Measurements from ENCODE around the gene CCDC187. TPM values are rescaled to one million over a fixed set of nuclear protein-coding genes. Genes with fewer than 3 reads are reported as not detected.

The CCDC187 gene
- total and polyA plus RNA-seq, 2 of the 8 experiments (the other 6 are each of a cell fraction or from before 2014, with no cell fraction given) = 0.02 TPM; not detected in 1

GRCh38 chr9:136225748-136226679, 77.9 kb downstream of the CCDC187 start:
- peaks cover 16% of the 10 kb centered on the region for H3K79me1 ChIP-seq (ENCODE audit: low read depth, low read length)
- peak overlapping the region; percentile 61; the same call in 1 of the 2 replicates for H2BK15ac ChIP-seq (ENCODE audit: low read length)
- H3K27me3 ChIP-seq (replicated peaks in 1 of 4; ENCODE audit: control insufficient read depth in 3 of 4, extremely low read depth in 1 of 4, insufficient read depth in 3 of 4, low read length in 3 of 4) = no peaks in the 10 kb centered on the region
- H3K23me2 ChIP-seq (ENCODE audit: low read depth, low read length) = no peaks in the 10 kb centered on the region
- no peak overlapping the region for H3K14ac ChIP-seq (ENCODE audit: insufficient read length)
- H3K4ac ChIP-seq (replicated peaks; ENCODE audit: insufficient read length, low read depth, low read length) = no peak overlapping the region
- CTCF ChIA-PET (ENCODE audit: partially characterized antibody) = interaction anchor here (0.7 to 6.7 kb wide), 32 partner anchors 8 to 258 kb away, joined by 3 to 52 read pairs (median 4); partner anchors contain the start of gene LHX3
- H4K91ac ChIP-seq (replicated peaks; ENCODE audit: insufficient read length, low read length) = no peak overlapping the region
- H3K4me2 ChIP-seq (ENCODE audit: insufficient read depth in 1 of 2, low read depth in 2 of 2, low read length in 2 of 2) = no peak overlapping the region
- H3K36me3 ChIP-seq (ENCODE audit: control insufficient read depth in 2 of 4, insufficient read depth in 4 of 4, low read length in 3 of 4) = peaks cover 0 to 2% (median 1%) of the 10 kb centered on the region in 4 experiments; a peak in 4 of 8 replicates
- no peak overlapping the region for H3K27ac ChIP-seq (ENCODE audit: low read depth, low read length)
- no peak overlapping the region for H2BK120ac ChIP-seq (replicated peaks; ENCODE audit: low read depth, low read length)
- no peaks in the 10 kb centered on the region for H3K9me3 ChIP-seq (ENCODE audit: insufficient read depth in 2 of 2, low read depth in 1 of 2, low read length in 1 of 2)
- no peaks in the 10 kb centered on the region; a peak in 1 of 7 replicates for H3K4me1 ChIP-seq (replicated peaks in 1 of 4; ENCODE audit: control insufficient read depth in 3 of 4, insufficient read depth in 4 of 4, low read length in 3 of 4)
- H3K56ac ChIP-seq (replicated peaks; ENCODE audit: insufficient read length, low read depth, low read length) = no peak overlapping the region
- no peak overlapping the region for H2BK20ac ChIP-seq (ENCODE audit: low read length)
- no peak overlapping the region for H3K9ac ChIP-seq (replicated peaks in 1 of 4; ENCODE audit: extremely low read depth in 1 of 4, low read depth in 3 of 4, low read length in 3 of 4)
- peaks cover 0 to 61% of the 10 kb centered on the region in 2 experiments; a peak in 2 of 4 replicates for H3K79me2 ChIP-seq (ENCODE audit: control insufficient read depth in 1 of 2, insufficient read depth in 2 of 2, low read length in 2 of 2)
- DNase-seq (ENCODE audit: low read depth in 1 of 2, low spot score in 2 of 2) (peak; percentile 44 to 92), FAIRE-seq (no peak)
- H3K4me3 ChIP-seq (ENCODE audit: extremely low read depth in 1 of 4, insufficient read depth in 2 of 4, low read depth in 3 of 4, low read length in 4 of 4) = no peak overlapping the region
- H2BK12ac ChIP-seq (ENCODE audit: low read depth, low read length) = peak overlapping the region; percentile 60; the same call in 1 of the 2 replicates
- no peak overlapping the region for H3K23ac ChIP-seq (ENCODE audit: insufficient read length)
- H2BK5ac ChIP-seq (ENCODE audit: low read depth, low read length) = peak overlapping the region; percentile 67
- H4K5ac ChIP-seq (ENCODE audit: insufficient read length, low read depth, low read length) = no peak overlapping the region
- H3K18ac ChIP-seq (ENCODE audit: extremely low read depth, low read length) = 0 out of 2 replicates have a peak overlapping the region, but pooled peaks have one; percentile 4
- H2AFZ ChIP-seq (ENCODE audit: low read length) = no peak overlapping the region
- POLR2A ChIA-PET (ENCODE audit: partially characterized antibody) = interaction anchor here (1.2 kb wide), 1 partner anchor 23 kb away, joined by 3 read pairs; no protein-coding TSS in a partner anchor
- H4K8ac ChIP-seq (ENCODE audit: extremely low read depth, insufficient read depth, low read length) = peak overlapping the region; percentile 31
- WGBS, 2 experiments (ENCODE audit: extremely low coverage in 1 of 2, insufficient coverage in 1 of 2, insufficient read length in 1 of 2, insufficient replicate concordance in 2 of 2, low coverage in 1 of 2, low lambda C conversion rate in 2 of 2, missing lambda C conversion rate in 1 of 2) = 80% methylated on average over 30 of the region's 30 CpGs; no CpG with 5 or more reads in 1 of the 2 experiments
- H4K20me1 ChIP-seq (replicated peaks in 1 of 2; ENCODE audit: control insufficient read depth in 1 of 2, insufficient read depth in 2 of 2, low read length in 2 of 2) = peaks cover 30% of the 10 kb centered on the region in 2 experiments
- H2AK5ac ChIP-seq (ENCODE audit: low read depth, low read length) = no peak overlapping the region
- TF ChIP-seq BRCA1 (IDR thresholded peaks at IDR 0.05; ENCODE audit: low read depth, low read length) (no peak), EP300 (IDR thresholded peaks at IDR 0.05; ENCODE audit: borderline replicate concordance in 1 of 2, low read depth in 2 of 2, low read length in 2 of 2) (no peak), CHD1 (IDR thresholded peaks at IDR 0.05; ENCODE audit: low read depth, low read length) (no peak), ATF2 (IDR thresholded peaks at IDR 0.05; ENCODE audit: low read length) (no peak), CBX8 (IDR thresholded peaks at IDR 0.05; ENCODE audit: borderline replicate concordance, low read depth, low read length) (no peak), PHF8 (conservative IDR thresholded peaks at IDR 0.05; ENCODE audit: low read depth, low read length) (no peak), SRF (IDR thresholded peaks at IDR 0.05; ENCODE audit: low read depth, low read length) (no peak)
- TF ChIP-seq, protein P1, sequence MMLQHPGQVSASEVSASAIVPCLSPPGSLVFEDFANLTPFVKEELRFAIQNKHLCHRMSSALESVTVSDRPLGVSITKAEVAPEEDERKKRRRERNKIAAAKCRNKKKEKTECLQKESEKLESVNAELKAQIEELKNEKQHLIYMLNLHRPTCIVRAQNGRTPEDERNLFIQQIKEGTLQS (IDR thresholded peaks at IDR 0.05; ENCODE audit: insufficient read depth, low read depth, low read length) = no peak
